ENCODE measurements around the gene RPS15.
A peak's percentile ranks its signal among the peaks of the same experiment; 100 is the strongest.
"Not testable (repeated sequence)": the region's sequence is repeated elsewhere in the genome, so short reads cannot be mapped to it uniquely, and the experiment has no call there.

The RPS15 gene

DNA sequence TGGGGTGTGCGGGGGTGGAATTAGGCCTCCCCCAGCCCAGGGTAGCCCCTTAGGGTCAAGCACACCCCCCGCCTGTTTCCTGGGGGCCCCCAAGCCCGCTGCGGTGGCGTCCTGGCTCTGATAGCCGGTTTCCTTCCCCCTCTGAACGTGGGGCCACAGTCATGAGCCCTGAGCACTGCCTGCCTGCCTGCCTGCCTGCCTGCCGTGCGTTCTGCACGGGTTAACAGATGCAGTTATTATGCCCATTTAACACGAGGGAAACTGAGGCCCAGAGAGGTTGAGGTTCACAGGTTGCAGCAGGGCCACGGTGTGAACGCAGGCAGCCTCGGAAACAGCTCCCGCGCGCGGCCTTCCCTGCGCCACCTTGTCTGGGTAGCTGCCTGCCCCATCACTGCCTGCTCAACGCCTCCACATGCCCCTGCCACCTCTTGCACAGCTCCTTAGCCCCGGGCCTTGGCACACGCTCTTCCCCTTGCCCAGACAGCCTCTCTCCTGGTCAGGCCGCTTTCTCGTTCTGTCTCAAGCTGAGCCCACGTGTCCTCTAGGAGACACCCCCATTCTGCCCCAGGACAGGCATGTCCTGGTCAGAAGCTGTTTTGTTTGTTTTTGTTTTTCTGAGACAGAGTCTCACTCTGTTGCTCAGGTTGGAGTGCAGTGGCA lies 35.7 kb upstream of the RPS15 start:
- no peak for DNase-seq (ENCODE audit: low spot score)

DNA sequence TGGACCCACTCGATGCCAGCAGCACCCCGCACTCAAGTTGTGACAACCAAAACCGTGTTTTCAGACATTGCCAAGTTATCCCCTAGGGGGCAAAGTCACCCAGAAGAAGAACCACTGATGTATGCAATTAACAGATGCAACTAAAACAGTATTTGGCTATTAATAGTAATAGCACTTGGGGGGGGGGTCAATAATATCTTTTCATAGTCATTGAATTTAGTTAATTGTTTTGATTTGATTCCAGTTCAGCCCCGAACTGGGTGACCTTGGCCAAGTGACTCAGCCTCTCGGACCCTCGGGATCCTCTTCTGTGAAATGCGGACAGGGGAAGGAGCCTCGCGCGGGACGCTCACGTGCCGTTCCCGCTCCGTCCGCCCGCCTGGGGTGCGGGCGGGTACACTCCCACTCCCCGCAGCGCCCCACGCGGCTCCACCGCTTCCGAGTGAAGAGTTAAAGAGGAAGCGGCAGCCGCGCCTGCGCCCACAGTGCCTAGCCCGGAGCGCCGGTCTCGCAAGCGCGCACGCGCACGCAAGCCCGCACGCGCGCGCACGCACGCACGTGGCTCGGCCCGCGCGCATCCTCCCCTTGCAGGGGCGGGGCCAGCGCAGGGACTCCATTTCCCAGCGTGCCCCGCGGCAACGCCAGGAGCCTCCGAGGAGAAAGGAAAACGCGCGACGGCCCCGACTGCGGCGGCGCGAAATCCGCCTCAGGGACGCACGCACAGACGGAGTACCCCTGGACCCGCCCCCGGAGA lies 31.2 kb upstream of the RPS15 start:
- peak; percentile 92 for DNase-seq (ENCODE audit: low spot score)

DNA sequence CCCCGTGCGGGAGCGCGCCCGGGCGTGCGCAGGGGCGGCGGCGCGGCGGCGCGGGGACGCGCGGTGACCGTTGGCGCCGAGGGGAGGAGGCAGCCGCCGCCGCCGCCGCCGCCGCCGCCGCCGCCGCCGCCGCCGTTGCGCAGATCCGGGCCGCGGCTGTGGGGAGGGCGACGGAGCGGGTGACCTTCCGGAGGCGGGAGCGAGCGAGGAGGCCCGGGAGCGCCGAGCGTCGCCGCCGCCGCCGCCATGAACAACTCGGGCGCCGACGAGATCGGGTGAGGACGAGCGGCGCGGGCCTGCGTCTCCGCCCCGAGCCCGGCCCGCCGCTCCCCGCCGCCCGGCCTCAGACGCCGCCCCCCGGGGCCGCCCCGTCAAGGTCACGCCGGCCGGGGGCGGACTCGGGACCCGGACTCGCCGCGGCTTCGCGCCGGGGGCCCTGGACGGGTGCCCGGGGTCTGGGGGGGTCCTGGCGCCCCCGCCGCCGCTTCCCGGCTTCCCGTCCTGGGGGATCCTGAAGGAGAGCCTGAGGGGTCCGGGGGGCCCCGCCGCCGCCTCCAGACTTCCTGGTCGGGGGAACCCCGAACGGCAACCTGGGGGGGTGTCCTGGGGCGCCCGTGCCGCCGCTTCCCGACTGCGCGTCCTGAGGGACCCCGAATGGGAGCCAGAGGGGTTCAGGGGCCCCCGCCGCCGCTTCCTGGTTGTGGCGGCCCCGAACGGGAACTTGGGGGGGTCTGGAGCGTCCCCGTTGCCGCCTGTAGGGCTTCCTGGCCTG lies 30.5 kb upstream of the RPS15 start, which contains the start of gene DAZAP1:
DAZAP1 (plus strand) TSS at position 59 of the 772 bp plus-strand sequence; CDS start at position 247, 188 bp downstream.
- no peak for DNase-seq (ENCODE audit: low spot score)

DNA sequence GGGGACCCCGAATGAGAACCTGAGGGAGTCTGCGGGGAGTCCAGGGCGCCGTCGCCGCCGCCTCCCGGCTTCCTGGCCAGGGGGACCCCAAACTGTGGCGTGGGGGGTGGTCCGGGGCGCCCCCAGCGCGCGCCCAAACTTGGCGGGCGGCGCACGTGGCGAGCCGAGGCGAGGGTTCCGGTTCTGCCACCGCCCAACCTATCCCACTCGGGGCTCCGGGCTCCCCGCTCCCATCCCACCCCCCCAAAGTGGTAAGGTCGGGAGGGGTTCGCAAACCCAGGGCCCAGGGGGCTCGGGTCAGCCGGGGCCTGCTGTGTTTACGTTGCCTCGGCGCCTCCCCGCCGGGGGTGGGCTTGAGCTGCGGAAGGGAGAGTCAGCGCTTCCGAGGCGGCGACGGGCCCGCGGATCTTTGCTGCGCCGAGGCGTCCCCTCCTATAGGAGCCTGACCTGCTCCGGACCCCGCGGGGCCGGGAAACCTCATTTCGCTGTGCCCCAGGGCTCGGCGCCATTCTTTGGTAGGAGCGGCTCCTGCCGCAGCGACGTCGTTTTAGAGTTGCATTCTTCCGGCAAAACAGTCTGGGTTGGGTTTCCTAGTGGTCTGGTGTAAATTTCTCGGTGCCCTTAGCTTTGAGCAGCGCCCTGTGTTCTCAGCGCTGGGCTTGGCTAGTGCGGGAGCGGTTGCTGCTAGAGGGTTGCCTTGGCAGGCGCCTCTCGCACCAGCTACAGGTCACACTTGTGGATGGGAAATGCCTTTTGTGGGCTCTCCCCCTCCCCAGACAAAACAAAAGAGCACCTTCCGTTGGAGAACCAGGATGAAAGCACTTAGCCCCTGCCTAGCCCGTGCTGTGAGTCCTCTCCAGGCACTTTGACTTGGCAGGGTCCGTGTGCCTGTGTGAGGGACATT lies 29.6 kb upstream of the RPS15 start:
- no peak for DNase-seq (ENCODE audit: low spot score)

DNA sequence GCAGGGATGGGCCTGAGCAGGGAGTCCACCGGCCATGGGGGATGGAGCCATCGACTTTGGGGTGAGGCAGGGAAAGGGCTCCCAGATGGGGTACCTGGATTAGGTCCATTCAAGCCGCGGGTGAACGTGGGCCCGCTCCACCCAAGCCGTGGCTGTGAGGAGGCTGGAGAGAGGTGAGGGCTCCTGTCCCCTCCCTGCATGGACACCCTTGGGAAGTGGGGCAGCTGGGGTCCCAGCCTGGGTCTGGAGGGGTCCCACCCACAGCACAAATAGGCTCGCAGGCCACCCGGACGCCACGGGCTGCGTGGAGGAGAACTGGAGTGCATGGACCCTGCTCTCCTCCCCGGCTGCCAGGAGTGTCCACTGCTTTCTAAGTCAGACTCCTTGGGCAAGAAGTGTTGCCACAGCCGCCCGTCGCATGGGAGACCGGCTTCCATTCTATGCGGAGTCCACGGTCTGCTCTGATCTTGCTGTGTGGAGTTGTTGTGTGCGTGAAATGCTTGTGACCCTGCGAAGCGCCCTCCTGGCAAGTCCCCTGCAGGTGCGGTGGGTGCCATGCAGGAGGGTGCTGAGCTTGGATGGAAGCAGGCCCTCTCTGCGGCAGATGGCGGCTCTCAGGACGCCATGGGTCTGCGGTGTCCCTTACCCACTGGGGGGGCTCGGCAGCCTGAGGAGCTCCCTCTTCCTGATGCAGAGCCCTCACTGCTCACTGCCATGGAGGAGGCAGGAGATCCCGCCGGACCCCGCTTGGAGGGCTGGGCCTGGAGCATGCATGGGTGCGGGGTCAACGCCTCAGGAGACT lies 28.8 kb upstream of the RPS15 start:
- DNase-seq (ENCODE audit: low spot score) = no peak

DNA sequence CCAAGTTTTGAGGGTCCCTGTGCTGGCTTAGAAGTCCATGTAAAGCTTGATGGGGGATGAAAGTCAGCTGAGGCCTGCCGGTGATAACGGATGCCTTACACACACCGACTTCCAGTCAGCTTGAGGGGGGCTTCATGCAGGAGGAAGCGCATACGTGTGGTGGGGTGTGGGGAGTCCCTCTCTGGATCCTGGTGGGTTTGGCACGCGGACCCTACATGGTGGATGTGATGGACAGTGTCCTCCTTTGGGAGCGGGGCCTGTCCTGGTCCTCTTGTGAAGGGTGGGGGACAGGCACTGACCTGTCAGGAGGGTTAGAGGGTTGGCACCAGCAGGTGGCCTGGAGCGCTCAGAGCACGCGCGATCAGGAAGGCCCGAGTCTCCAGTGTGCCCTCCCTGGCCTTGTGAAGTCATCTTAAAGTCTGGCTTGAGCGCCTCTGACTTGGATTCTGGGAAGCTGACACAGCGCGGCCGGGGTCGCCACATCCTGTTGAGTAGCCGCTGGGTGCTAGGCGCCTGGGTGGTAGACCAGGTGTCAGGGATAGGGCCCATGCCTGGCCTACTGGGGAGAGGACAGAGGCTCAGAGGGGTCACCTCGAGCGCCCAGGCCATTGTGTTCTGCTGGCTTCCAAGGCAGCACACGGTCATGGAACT lies 27.9 kb upstream of the RPS15 start:
- DNase-seq (ENCODE audit: low spot score) = no peak

DNA sequence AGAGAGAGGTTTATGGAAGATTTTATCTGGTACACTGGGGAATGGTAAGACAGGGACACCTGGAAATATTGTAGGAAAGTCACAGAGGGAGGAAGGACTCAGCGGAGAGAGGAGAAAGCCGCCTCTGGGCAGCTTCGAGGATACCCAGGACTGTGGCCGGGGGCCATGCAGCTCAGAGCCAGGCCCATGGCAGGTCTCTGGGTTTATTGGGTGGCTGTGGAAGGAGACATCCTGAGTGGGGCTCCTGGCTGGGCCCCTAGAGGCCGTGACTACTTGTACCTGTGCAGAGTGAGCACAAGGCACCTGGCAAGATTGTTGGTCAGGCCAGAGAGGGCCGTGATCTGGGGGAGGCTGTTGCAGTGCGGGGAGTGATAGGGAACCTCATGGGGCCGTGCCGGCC lies 27.4 kb upstream of the RPS15 start:
- DNase-seq (ENCODE audit: low spot score) = no peak

DNA sequence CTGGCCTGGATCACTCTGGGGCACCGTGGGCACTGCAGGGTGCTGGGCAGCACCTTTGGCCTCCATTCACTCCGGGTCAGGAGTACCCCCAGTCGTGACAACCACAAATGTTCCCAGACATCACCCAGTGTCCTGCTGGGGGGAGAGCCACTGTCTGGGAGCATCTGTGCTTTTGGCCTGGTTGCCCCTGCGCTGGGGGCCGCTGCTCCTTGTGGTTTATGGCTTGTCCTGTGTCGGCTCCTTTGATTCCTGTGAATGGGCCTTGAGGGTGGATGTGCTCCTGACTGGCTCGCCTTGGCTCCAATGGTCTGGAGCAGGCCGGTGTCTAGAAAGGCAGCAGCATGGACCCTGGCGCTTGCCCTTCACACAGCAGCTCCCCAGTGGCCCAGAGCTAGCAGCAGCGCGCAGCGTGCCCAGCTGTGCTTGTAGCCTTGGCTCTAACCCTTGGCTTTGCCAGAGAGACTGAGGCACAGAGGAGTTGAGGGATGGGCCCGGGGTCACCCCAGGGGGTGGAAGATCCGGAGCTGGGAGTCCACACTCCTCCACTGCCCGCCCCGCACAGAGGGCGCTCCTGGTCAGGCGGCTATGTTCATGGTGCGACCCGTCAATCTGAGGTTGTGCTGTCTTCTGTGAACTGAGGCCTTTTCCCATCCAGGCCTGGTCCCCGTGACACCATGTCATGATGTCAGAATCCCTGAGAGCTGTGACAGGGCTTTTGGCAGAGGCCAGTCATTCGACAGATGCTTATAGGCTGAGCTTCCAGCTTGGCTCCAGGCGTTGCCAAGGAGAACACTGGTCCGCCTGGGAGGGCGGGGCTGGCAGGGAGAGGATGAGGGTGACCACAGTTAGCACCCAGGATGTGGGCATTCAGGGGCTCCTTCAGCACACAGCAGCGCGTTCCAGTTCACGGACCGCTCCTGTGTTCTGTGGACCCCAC lies 26.7 kb upstream of the RPS15 start:
- DNase-seq (ENCODE audit: low spot score) = no peak

DNA sequence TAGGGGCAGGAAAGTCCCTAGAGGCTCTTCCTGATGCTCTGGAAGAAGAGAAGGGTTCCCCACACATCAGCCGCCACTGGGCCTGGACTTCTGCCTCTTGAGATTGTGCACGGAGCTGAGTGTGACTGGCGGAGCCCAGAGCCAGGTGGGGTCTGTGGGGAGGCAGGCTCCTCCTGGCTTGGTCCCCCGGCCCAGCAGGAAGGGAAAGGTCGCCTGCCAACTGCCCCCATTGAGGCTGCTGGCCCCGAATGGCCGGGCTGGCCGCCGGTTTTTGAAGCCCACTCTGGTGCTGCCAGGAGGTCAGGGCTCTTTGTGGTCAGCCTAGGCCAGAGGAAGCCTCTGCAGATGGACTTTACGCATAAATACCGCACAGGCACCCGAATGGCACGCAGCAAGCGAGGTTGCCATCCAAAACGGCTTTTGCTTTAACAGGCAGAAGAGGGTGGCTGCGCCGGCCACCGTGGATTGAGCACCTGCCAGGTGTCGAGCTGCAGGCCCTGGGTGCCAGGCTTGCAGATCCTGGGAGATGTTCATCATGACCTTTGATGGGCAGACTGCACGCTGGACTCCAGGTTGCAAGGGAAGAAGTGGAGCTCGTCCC lies 25.8 kb upstream of the RPS15 start:
- DNase-seq (ENCODE audit: low spot score) = no peak

DNA sequence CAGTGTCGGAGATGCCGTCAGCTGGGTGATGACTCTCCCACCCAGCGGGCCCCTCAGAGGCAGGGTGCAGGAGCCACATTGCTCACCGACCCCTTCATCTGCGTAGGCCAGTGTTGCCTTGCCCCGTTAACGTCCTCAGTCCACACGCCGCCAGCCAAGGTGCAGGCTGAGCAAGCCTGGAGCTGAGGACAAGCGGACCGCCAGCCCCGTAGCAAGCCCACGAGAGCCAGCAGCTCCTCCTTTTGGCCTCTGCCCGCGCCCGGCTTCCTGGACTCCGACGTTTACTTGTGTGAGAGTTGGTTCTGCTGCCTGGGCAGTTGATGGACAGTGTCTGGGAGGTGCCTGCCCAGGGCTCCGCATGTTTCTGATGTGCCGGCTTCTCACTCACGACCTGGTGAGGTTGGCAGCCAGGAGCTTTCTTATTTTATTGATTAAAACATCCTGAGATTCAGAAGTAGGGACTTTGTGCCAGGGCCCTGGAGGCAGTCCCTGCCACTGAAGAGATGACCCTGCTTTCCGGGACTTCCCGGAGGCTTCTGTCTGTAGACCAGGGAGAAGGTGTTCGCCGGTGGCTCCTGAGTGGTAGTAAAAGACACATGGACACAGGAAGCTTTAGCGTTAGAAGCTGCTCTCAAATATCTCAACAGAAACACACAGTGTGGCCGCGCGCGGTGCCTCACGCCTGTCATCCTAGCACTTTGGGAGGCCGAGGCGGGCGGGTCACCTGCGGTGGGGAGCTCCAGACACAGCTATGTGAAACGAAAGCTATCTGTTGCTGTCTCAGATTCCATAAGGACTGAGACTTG lies 25.0 kb upstream of the RPS15 start:
- no peak for DNase-seq (ENCODE audit: low spot score)

DNA sequence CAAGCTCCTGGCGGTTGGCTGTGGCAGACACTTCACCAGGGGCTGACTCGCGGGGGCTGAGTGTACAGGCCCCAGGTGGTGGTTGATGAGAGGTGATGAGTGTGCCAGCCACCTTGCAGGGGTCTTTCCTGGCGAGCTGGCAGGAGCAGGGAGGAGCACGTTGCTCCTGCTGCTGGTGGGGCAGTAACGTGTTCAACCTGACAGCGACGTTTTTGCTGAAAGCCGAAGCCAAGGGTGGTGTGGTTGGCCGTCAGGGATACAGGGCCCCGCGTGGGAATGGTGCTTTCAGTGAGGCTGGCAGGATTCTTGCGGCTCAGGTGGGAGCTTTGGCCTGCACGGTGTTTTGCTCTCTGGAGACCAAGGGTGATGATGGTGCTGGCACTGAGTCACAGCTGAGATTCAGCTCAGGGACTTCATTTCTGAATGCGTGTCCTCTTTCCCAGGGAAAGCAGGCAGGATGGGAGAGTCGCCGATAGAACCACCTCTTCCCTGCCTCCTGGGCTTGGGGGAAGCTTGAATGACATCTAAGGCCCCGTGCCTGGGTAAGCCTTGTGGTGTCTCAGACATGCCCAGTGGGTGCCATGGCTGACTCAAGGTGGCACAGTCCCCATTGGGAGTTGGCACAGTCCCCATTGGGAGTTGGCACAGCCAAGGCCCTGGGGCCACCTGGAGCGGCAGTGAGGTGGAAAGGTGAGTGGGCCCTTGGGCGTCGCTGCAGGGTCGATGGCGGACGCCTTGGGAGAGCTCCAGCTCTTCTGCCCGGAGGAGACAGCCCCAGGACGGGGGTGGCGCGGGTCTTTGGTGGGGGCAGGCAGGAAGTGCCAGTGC lies 22.0 kb upstream of the RPS15 start:
- no peak for DNase-seq (ENCODE audit: low spot score)

DNA sequence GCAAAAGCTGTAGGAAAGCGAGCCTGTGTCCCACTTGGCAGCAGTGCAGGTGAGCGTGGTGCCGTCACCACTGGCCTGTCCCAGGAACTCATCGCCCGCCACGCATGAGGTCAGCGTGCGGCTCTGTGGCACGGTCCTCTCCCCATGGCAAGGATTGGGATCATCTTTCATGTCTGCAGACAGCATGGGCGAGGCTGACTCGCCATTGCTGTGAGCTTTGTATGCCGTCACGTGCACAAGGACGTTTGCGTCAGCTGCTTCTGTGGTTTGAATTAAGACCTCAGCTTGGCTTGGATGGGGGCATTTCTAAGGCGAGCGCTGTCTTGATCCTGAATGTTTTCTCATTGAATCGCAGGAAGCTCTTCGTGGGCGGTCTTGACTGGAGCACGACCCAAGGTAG lies 21.1 kb upstream of the RPS15 start:
- DNase-seq (ENCODE audit: low spot score) = no peak

DNA sequence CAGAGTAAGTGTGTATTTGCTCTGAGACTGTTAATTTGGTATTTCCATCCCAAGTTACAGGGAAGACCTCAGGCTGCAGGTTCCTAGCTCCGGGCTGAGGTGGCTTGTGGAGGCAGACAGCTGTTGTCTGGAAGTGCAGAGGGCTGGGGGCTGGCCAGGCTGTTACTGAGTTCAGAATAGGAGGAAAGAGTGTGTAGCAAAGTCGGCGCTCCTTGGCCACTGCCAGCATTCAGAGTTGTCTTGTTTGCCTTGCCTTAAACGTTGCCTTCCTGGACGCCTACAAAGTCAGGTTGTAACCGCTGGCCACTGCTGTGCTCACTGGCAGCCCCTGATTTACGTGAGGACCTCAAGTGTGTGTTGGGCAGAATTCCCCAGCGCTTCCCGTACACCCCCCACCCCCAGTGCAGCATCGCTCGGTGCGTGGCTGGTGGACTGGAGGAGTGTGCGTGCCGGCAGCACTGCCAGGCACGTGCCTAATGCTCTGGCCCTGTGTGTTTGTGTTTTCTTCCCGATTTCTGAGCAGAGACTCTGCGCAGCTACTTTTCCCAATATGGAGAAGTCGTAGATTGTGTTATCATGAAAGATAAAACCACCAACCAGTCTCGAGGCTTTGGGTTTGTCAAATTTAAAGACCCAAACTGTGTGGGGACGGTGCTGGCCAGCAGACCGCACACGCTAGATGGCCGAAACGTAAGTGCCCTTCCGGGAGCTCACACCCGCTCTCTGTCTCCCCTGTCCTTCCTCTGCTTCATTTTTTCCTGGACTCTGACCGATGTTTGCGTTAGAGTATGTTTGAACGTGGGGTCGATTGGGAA lies 20.3 kb upstream of the RPS15 start:
- DNase-seq (ENCODE audit: low spot score) = peak; percentile 47

DNA sequence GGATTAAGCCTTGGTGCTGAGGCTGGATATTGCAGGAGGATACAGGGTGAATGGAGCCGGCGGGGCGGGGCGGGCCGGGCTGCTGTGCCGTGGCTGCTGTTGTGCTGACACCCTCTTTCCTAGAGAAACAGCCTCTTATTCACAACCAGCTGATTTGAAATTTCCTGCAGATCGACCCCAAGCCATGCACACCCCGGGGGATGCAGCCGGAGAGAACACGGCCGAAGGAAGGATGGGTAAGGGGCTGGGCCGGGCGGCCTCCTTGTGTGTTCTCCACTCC lies 19.8 kb upstream of the RPS15 start:
- no peak for DNase-seq (ENCODE audit: low spot score)

DNA sequence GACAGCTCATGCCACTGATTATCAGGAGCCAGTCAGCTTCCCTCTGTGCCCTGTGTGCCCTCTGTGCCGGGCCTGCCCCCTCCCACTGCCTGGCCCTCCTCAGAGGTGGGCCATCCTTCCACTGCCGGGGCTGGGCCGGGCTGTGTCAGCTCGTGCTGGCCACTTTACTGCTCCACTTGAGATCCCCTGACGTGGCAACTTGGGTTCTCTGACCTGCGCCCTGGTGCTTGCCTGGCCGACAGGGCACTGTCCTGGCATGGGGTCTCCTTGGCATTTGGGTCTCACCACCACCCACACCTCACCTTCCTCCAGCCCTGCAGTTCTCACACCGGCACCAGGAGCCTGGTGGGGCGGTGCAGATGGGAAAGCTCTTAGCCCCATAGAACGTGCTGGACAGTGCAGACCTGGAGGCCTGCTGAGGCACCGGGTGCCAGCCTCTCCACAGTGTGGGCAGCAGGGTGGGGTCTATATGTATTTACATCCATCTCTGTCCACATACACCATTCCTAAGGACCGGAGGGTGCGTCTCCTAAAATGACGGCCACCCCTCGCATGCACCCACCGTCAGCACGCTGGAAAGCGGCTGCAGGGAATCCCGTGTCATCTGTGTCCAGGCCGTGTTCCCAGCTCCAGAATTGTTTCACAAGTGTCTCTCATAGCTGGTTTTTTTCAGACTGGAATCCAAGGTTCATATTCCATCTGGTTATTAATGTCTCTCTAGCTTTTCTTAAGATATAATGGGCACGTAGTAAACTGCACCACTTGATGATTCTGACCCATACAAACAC lies 19.1 kb upstream of the RPS15 start:
- DNase-seq (ENCODE audit: low spot score) = no peak

DNA sequence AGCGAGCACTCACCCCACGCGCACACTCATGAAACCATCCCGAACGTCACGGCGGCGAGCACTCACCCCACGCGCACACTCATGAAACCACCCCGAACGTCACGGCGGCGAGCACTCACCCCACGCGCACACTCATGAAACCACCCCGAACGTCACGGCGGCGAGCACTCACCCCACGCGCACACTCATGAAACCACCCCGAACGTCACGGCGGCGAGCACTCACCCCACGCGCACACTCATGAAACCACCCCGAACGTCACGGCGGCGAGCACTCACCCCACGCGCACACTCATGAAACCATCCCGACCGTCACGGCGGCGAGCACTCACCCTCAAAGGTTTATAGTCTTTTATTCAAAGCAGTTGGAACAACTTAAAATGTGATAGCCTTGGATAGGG lies 18.1 kb upstream of the RPS15 start:
- not testable (repeated sequence) for DNase-seq (ENCODE audit: low spot score)

Data from HuH-7 (cell line).